Nephron progenitor cell (in vitro differentiated cells): ENCODE data around the gene FAP.
A peak's percentile ranks its signal among the peaks of the same experiment; 100 is the strongest.

Experiments used
- DNase-seq: peaks from one replicate; pipeline ENCODE4 v3.0.0; 2021
- H3K27ac Mint-ChIP-seq: 2 replicates; pipeline ENCODE4 v1.8.0; 2021; ENCODE audit warnings: mild to moderate bottlenecking, moderate library complexity, mixed read lengths
- H3K27me3 Mint-ChIP-seq: 2 replicates; pipeline ENCODE4 v1.8.0; 2021; ENCODE audit warnings: mild to moderate bottlenecking, low read depth, mixed read lengths; ENCODE audit not compliant: poor library complexity
- H3K36me3 Mint-ChIP-seq: 2 replicates; pipeline ENCODE4 v1.8.0; 2021; ENCODE audit warnings: low read depth, mixed read lengths
- H3K4me1 Mint-ChIP-seq: 2 replicates; pipeline ENCODE4 v1.8.0; 2021; ENCODE audit warnings: mixed read lengths
- H3K4me3 Mint-ChIP-seq: 2 replicates; pipeline ENCODE4 v1.8.0; 2021; ENCODE audit warnings: mild to moderate bottlenecking, moderate library complexity, mixed read lengths
- H3K9me3 Mint-ChIP-seq: 2 replicates; pipeline ENCODE4 v1.8.0; 2021; ENCODE audit warnings: mild to moderate bottlenecking, moderate library complexity, mixed read lengths
- CTCF ChIP-seq: fragments of 200-600 bp; sonication (generic); IDR thresholded peaks from 2 replicates; pipeline ENCODE4 v1.5.0; 2021; ENCODE audit warnings: antibody characterized with exemption

The FAP gene

DNA sequence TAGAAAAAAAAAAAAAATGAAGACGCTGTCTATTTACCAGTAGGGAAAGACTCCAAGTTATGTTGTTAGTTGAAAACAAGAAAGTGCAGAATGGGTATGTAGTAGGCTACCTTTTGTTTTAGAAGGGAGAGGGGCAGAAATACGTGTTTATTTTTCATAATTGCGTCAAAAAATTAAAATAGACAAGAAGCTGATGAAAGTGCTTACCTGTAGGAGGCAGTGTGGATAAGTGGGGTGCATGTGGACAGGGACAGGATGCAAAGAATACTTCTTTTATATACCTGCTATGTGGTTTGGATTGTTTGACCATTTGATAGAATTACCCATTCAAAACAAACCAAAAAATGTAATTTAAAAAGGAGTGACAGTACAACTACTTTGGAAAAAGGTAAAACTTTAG is 88.2 kb downstream of the FAP start:
- no peak for TF ChIP-seq CTCF
- H3K4me3 Mint-ChIP-seq, result no peak overlapping the region
- no peak overlapping the region for H3K27ac Mint-ChIP-seq
- H3K36me3 Mint-ChIP-seq, result no peaks in the 10 kb centered on the region
- peaks cover 5% of the 10 kb centered on the region for H3K27me3 Mint-ChIP-seq
- H3K9me3 Mint-ChIP-seq, result no peaks in the 10 kb centered on the region
- no peaks in the 10 kb centered on the region for H3K4me1 Mint-ChIP-seq
- no peak for DNase-seq

DNA sequence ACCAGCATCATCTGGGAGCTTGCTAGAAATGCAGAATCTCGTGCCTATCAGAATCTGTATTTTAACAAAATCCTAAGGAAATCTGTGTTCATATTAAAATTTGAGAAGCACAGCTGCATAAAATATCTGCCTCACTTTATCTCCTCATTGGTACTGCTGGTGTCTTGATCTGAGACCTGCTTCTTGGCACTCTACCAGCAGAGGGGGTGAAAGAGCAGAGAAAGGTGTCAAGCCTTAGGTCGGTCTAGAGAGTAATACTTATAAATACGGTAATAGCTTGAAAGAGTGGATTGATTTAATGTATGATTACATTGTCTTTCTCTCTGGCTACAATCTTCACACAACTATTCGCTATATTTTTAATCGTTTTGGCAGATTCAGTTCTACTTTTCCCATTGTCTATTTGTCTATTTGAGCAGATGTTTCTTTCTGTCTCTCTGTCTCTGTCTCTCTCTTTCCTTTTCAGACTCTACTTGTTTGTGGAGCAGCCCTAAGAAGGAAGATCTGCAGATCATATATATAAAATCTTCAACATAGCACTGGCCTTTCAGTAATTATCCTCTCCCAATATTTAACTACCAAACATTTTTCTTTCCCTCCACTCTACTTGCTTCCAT is 89.5 kb downstream of the FAP start:
- H3K27ac Mint-ChIP-seq, result no peak overlapping the region
- H3K36me3 Mint-ChIP-seq, result no peaks in the 10 kb centered on the region
- peaks cover 8% of the 10 kb centered on the region for H3K27me3 Mint-ChIP-seq
- peak; percentile 70 for DNase-seq
- H3K9me3 Mint-ChIP-seq, result no peaks in the 10 kb centered on the region
- no peak overlapping the region for H3K4me3 Mint-ChIP-seq
- TF ChIP-seq CTCF, result peak; percentile 79
- no peaks in the 10 kb centered on the region for H3K4me1 Mint-ChIP-seq

DNA sequence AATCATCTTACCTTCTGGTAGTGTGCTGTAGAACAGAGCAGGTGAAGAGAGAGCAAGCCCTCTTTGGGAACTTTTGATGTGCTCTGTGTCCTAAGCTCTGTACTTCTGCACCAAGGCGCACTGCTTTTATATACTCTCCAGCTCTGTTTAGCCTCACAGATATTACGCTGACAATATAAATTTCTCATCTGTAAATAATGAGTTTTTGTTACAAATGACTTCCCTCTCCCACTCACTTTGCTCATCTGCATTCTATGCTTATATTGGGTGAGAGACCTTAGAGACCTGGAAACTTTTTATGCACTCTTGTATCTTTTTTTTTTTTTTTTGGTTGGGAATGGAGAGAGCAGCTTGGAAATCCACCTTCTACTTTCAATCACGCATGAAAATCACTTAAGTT is 91.1 kb downstream of the FAP start, which contains the start of gene GCG:
GCG (minus strand) TSS at position 101 of the 400 bp plus-strand sequence. CDS start 3,069 bp downstream, outside the sequence.
- H3K36me3 Mint-ChIP-seq, result no peaks in the 10 kb centered on the region
- H3K27ac Mint-ChIP-seq, result no peak within 1 kb of the TSS
- no peaks in the 10 kb centered on the region for H3K4me1 Mint-ChIP-seq
- DNase-seq, result no peak
- no peak for TF ChIP-seq CTCF
- peaks cover 14% of the 10 kb centered on the region for H3K27me3 Mint-ChIP-seq
- H3K9me3 Mint-ChIP-seq, result no peaks in the 10 kb centered on the region
- no peak within 1 kb of the TSS for H3K4me3 Mint-ChIP-seq

DNA sequence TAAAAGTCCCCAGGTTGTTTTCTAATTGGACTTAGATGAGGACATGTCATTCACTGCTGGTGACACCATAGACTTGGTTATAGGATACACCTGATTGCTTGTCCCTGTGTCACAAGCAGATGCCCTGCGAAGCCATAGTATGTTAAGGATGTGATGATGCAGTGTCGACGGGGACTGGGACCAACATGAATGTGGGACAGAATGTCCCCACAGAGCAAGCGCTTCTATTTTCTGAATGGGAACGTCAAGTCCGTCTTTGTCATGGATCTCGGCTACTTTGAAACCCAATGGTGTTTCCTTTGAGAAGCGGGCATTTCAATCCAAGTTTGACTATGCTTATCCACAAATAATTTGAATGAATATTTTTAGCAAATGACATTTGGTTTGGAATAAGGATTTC is 93.3 kb downstream of the FAP start:
- no peak overlapping the region for H3K4me3 Mint-ChIP-seq
- no peak overlapping the region for H3K27ac Mint-ChIP-seq
- no peak for DNase-seq
- H3K9me3 Mint-ChIP-seq, result no peaks in the 10 kb centered on the region
- no peaks in the 10 kb centered on the region for H3K4me1 Mint-ChIP-seq
- H3K36me3 Mint-ChIP-seq, result no peaks in the 10 kb centered on the region
- no peak for TF ChIP-seq CTCF
- peaks cover 13% of the 10 kb centered on the region for H3K27me3 Mint-ChIP-seq

DNA sequence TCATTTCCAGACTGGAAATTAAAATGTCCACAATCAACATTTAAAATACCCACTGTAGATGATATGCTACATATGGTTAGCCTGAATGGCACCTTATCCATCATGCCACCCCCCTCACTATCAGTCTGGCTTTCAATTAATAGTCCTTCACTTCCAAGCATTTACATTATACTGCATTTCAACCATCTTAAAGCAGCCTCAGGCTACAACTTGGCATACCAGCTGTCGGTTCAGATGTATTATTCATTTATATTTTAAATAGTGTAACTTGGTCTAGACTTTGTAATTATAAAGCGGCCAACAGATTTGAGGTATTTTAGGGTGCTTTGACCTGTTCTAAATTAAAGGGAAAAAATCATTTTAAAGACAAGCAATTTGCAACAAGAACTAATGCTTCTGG is 93.8 kb downstream of the FAP start:
- Mint-ChIP-seq H3K27ac (no peak overlapping the region), H3K36me3 (no peaks in the 10 kb centered on the region), H3K27me3 (peaks cover 11% of the 10 kb centered on the region), H3K4me3 (no peak overlapping the region), H3K4me1 (no peaks in the 10 kb centered on the region), H3K9me3 (no peaks in the 10 kb centered on the region)
- no peak for TF ChIP-seq CTCF
- no peak for DNase-seq

GRCh38 chr2:162148956-162149355 is 94.3 kb downstream of the FAP start:
- Mint-ChIP-seq H3K9me3 (no peaks in the 10 kb centered on the region), H3K36me3 (no peaks in the 10 kb centered on the region), H3K4me1 (no peaks in the 10 kb centered on the region), H3K27ac (no peak overlapping the region), H3K4me3 (no peak overlapping the region), H3K27me3 (peaks cover 11% of the 10 kb centered on the region)
- no peak for TF ChIP-seq CTCF
- DNase-seq, result no peak
